Keratinocyte (primary cell): ENCODE measurements around the gene MAGI1. TPM values are rescaled to one million over a fixed set of nuclear protein-coding genes. Genes with fewer than 3 reads are reported as not detected.

Experiments used
- DNase-seq: peaks from one replicate; pipeline ENCODE4 v3.0.0-alpha.2; 2011; ENCODE audit warnings: low read depth, missing footprints, low spot score
- FAIRE-seq: peaks from 2 replicates; lab custom pipeline; 2011; peaks lifted over from hg19 to GRCh38; lab: Jason Lieb, UNC
- H2AFZ ChIP-seq: 2 replicates; pipeline ENCODE4 v1.6.0; 2012; ENCODE audit warnings: low read length, control low read depth, inconsistent platforms; ENCODE audit not compliant: control insufficient read depth
- H3K27ac ChIP-seq: 2 replicates; pipeline ENCODE4 v1.5.1; 2011; ENCODE audit warnings: low read length; ENCODE audit not compliant: control insufficient read depth, insufficient read depth
- H3K27me3 ChIP-seq: 3 replicates; pipeline ENCODE4 v1.6.0; 2011; ENCODE audit warnings: low read length; ENCODE audit not compliant: control insufficient read depth, insufficient read depth; ENCODE audit errors: extremely low read depth
- H3K36me3 ChIP-seq, 2 experiments: 2 replicates in 1 of 2; 3 replicates in 1 of 2; pipeline ENCODE4 v1.5.1; 2011; ENCODE audit warnings: low read length in 2 of 2, mild to moderate bottlenecking in 1 of 2; ENCODE audit not compliant: control insufficient read depth in 2 of 2, insufficient read depth in 2 of 2; ENCODE audit errors: extremely low read depth in 1 of 2
- H3K4me1 ChIP-seq: 3 replicates; pipeline ENCODE4 v1.5.1; 2011; ENCODE audit warnings: low read length; ENCODE audit not compliant: control insufficient read depth, insufficient read depth; ENCODE audit errors: extremely low read depth
- H3K4me2 ChIP-seq: 3 replicates; pipeline ENCODE4 v1.6.0; 2011; ENCODE audit warnings: low read depth, low read length; ENCODE audit not compliant: control insufficient read depth, insufficient read depth; ENCODE audit errors: extremely low read depth
- H3K4me3 ChIP-seq, 3 experiments: fragments of 200-600 bp in 1 of 3; sonication (generic) in 1 of 3; 2 replicates in 2 of 3; 3 replicates in 1 of 3; pipeline ENCODE4 v1.5.1; 2011 to 2016; ENCODE audit warnings: low read length in 3 of 3, mild to moderate bottlenecking in 3 of 3, control low read depth in 2 of 3, inconsistent platforms in 1 of 3, low read depth in 1 of 3, mixed read lengths in 1 of 3, mixed run types in 1 of 3, moderate library complexity in 1 of 3; ENCODE audit not compliant: control insufficient read depth in 2 of 3, insufficient read depth in 2 of 3; ENCODE audit errors: extremely low read depth in 1 of 3
- H3K79me2 ChIP-seq: 2 replicates; pipeline ENCODE4 v1.6.0; 2012; ENCODE audit warnings: low read length; ENCODE audit not compliant: control insufficient read depth, insufficient read depth
- H3K9ac ChIP-seq: 3 replicates; pipeline ENCODE4 v1.6.0; 2011; ENCODE audit warnings: low read length; ENCODE audit not compliant: control insufficient read depth, insufficient read depth; ENCODE audit errors: extremely low read depth
- H3K9me1 ChIP-seq: 3 replicates; pipeline ENCODE4 v1.6.0; 2011; ENCODE audit warnings: low read length; ENCODE audit not compliant: control insufficient read depth, insufficient read depth; ENCODE audit errors: extremely low read depth
- H3K9me3 ChIP-seq: 2 replicates; pipeline ENCODE4 v1.5.1; 2012; ENCODE audit warnings: low read depth, low read length; ENCODE audit not compliant: control insufficient read depth
- H4K20me1 ChIP-seq: 3 replicates; pipeline ENCODE4 v1.6.0; 2011; ENCODE audit warnings: low read length; ENCODE audit not compliant: control insufficient read depth, insufficient read depth; ENCODE audit errors: extremely low read depth
- EZH2 ChIP-seq: IDR thresholded peaks from one replicate; pipeline ENCODE4 v1.6.1; 2012; ENCODE audit warnings: inconsistent platforms, mild to moderate bottlenecking, low read length, moderate library complexity
- dilution Hi-C: fragments of 300-500 bp; cut with MboI; formaldehyde crosslinking; loops from one replicate; pipeline ENCODE4 v1.7.0; 2020; ENCODE audit warnings: low sequenced_read_pairs; ENCODE audit not compliant: extremely low pct_ligation_motif_present
- polyA plus RNA-seq, 5 experiments: library from polyadenylated mRNA; depleted of rRNA in 3 of 5; stranded (reverse) in 3 of 5; stranded (forward) in 1 of 5; unstranded in 1 of 5; fragments of >200 nt; gene quantifications; 1 replicate in 1 of 5; 2 replicates in 3 of 5; 3 replicates in 1 of 5; pipeline versions ENCODE4 v1.2.1 to v1.2.3, GENCODE V29; 2011 to 2012; ENCODE audit warnings: missing spikeins in 2 of 5, low read depth in 1 of 5, low replicate concordance in 1 of 5
- TF ChIP-seq, protein P1 (sequence below), 3 experiments: IDR thresholded peaks in 1 of 3; conservative IDR thresholded peaks in 1 of 3; optimal IDR thresholded peaks in 1 of 3; 2 replicates in 2 of 3; 3 replicates in 1 of 3; pipeline versions ENCODE3 to v1.5.1; 2011; ENCODE audit warnings: low read length in 3 of 3, mild to moderate bottlenecking in 3 of 3, moderate library complexity in 2 of 3, control low read depth in 1 of 3, inconsistent platforms in 1 of 3; ENCODE audit not compliant: insufficient read depth in 2 of 3; ENCODE audit errors: extremely low read depth in 1 of 3

Gene MAGI1
- polyA plus RNA-seq, 1 donor (not counting 4 experiments of a cell fraction or from before 2014, with no cell fraction given): 10.9 TPM

DNA sequence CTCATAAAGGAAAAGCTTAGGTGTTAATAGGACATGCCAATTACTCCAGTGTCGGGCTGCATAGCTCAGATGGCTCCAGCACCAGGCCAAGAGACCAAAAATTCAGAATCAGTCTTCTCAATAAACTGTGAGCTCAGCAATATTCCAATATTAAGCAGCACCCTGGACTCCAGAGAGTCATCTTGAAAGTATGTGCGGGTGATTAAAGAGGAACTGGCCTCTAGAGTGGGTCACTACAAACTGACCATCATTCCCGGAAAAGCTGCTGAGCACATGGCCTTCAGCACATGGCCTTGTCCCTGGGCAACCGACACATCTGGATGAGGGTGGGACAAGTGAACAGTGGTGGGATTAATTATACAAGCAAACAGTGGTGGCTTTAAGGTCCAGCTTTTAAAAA, 59.0 kb downstream of the MAGI1 start:
- no peak overlapping the region for H3K27ac ChIP-seq
- H3K9me1 ChIP-seq: no peaks in the 10 kb centered on the region
- H3K79me2 ChIP-seq: no peaks in the 10 kb centered on the region
- H3K4me2 ChIP-seq: peak overlapping the region; percentile 47
- H3K27me3 ChIP-seq: no peaks in the 10 kb centered on the region
- H3K4me3 ChIP-seq: no peak overlapping the region
- TF ChIP-seq, protein P1, sequence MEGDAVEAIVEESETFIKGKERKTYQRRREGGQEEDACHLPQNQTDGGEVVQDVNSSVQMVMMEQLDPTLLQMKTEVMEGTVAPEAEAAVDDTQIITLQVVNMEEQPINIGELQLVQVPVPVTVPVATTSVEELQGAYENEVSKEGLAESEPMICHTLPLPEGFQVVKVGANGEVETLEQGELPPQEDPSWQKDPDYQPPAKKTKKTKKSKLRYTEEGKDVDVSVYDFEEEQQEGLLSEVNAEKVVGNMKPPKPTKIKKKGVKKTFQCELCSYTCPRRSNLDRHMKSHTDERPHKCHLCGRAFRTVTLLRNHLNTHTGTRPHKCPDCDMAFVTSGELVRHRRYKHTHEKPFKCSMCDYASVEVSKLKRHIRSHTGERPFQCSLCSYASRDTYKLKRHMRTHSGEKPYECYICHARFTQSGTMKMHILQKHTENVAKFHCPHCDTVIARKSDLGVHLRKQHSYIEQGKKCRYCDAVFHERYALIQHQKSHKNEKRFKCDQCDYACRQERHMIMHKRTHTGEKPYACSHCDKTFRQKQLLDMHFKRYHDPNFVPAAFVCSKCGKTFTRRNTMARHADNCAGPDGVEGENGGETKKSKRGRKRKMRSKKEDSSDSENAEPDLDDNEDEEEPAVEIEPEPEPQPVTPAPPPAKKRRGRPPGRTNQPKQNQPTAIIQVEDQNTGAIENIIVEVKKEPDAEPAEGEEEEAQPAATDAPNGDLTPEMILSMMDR (optimal IDR thresholded peaks at IDR 0.05 in 1 of 3, IDR thresholded peaks at IDR 0.05 in 1 of 3, conservative IDR thresholded peaks at IDR 0.05 in 1 of 3; ENCODE audit: extremely low read depth in 1 of 3, insufficient read depth in 2 of 3, low read length in 3 of 3): no peak
- no peak for TF ChIP-seq EZH2
- no peak for DNase-seq
- no peak overlapping the region for H2AFZ ChIP-seq
- H3K36me3 ChIP-seq: peaks cover 0 to 1% of the 10 kb centered on the region in 2 experiments
- no peaks in the 10 kb centered on the region for H3K9me3 ChIP-seq
- H3K9ac ChIP-seq: no peak overlapping the region
- FAIRE-seq: no peak
- dilution Hi-C loops: no loop called here
- H3K4me1 ChIP-seq: peaks cover 9% of the 10 kb centered on the region
- H4K20me1 ChIP-seq: no peaks in the 10 kb centered on the region

DNA sequence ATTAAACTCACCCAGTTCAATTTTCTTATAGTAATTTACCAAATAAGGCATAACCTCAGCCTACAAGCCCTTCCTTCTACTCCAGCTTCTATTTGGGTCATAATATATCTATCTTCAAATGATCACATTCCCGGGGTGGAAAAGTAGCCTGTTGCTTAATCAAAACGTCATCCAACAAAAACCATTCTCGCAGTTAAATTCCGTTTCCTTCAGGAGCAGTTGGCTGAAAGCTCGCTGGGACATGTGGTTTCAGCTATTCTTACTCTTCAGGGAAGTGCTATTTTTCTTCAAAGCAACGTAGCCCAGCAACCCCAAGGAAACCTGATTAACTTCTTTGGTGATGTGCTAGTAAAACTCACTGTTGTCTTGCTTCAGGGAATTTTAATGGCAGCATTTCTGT, 59.6 kb downstream of the MAGI1 start:
- TF ChIP-seq, protein P1 (optimal IDR thresholded peaks at IDR 0.05 in 1 of 3, IDR thresholded peaks at IDR 0.05 in 1 of 3, conservative IDR thresholded peaks at IDR 0.05 in 1 of 3; ENCODE audit: extremely low read depth in 1 of 3, insufficient read depth in 2 of 3, low read length in 3 of 3): no peak
- TF ChIP-seq EZH2: no peak
- Histone ChIP-seq H3K79me2 (no peaks in the 10 kb centered on the region), H3K36me3 (peaks cover 0 to 1% of the 10 kb centered on the region in 2 experiments), H2AFZ (peak overlapping the region; percentile 13), H4K20me1 (no peaks in the 10 kb centered on the region), H3K27me3 (no peaks in the 10 kb centered on the region), H3K27ac (peak overlapping the region; percentile 4), H3K4me2 (peak overlapping the region; percentile 47), H3K9ac (no peak overlapping the region), H3K4me3 (no peak overlapping the region), H3K4me1 (peaks cover 9% of the 10 kb centered on the region), H3K9me3 (no peaks in the 10 kb centered on the region), H3K9me1 (no peaks in the 10 kb centered on the region)
- dilution Hi-C loops: no loop called here
- no peak for DNase-seq
- FAIRE-seq: peak; percentile 41
